Neural cell (in vitro differentiated cells): ENCODE data around the gene YPEL2. TPM values are rescaled to one million over a fixed set of nuclear protein-coding genes. Genes with fewer than 3 reads are reported as not detected.

ENCODE experiments used
- H2AFZ ChIP-seq: fragments of 200-600, 300-800 bp; sonication (generic), shearing (Covaris generic); 2 replicates; pipeline ENCODE4 v1.6.0; 2014; ENCODE audit warnings: low read depth, mild to moderate bottlenecking, antibody characterized with exemption, low read length, moderate library complexity
- H3F3A ChIP-seq: fragments of 200-600 bp; shearing (Covaris generic); 2 replicates; pipeline ENCODE4 v1.6.1; 2016; ENCODE audit warnings: mild to moderate bottlenecking, moderate library complexity, mixed read lengths, antibody characterized with exemption, low read length; ENCODE audit not compliant: insufficient read depth, poor library complexity, severe bottlenecking
- H3K27ac ChIP-seq: fragments of 200-600, 300-800 bp; sonication (generic), shearing (Covaris generic); 2 replicates; pipeline ENCODE4 v1.5.1; 2014; ENCODE audit warnings: mild to moderate bottlenecking, low read length, moderate library complexity
- H3K27me3 ChIP-seq: fragments of 300-800, 200-600 bp; sonication (generic), shearing (Covaris generic); 2 replicates; pipeline ENCODE4 v1.6.0; 2014; ENCODE audit warnings: mild to moderate bottlenecking, low read depth, low read length, moderate library complexity; ENCODE audit not compliant: insufficient read depth
- H3K36me3 ChIP-seq: fragments of 300-800, 200-600 bp; sonication (generic), shearing (Covaris generic); 2 replicates; pipeline ENCODE4 v1.5.1; 2014; ENCODE audit warnings: mild to moderate bottlenecking, antibody characterized with exemption, low read length, moderate library complexity; ENCODE audit not compliant: insufficient read depth
- H3K4me2 ChIP-seq: fragments of 300-800, 200-600 bp; sonication (generic), shearing (Covaris generic); 2 replicates; pipeline ENCODE4 v1.6.0; 2014; ENCODE audit warnings: mild to moderate bottlenecking, low read length
- H3K4me3 ChIP-seq: fragments of 300-800, 200-600 bp; sonication (generic), shearing (Covaris generic); 2 replicates; pipeline ENCODE4 v1.5.1; 2014; ENCODE audit warnings: mild to moderate bottlenecking, low read length, moderate library complexity
- H3K79me2 ChIP-seq: fragments of 200-600 bp; shearing (Covaris generic); replicated peaks from 2 replicates; pipeline ENCODE4 v1.6.0; 2014; ENCODE audit warnings: mild to moderate bottlenecking, low read length, moderate library complexity; ENCODE audit not compliant: insufficient read depth
- H3K9ac ChIP-seq: fragments of 300-800, 200-600 bp; sonication (generic), shearing (Covaris generic); 2 replicates; pipeline ENCODE4 v1.6.1; 2016; ENCODE audit warnings: mild to moderate bottlenecking, low read length, mixed read lengths
- H3K9me2 ChIP-seq: fragments of 200-600 bp; shearing (Covaris generic); 2 replicates; pipeline ENCODE4 v1.6.1; 2016; ENCODE audit warnings: mild to moderate bottlenecking, low read length, mixed read lengths; ENCODE audit not compliant: insufficient read depth
- H3K9me3 ChIP-seq: fragments of 200-600, 300-800 bp; sonication (generic), shearing (Covaris generic); 2 replicates; pipeline ENCODE4 v1.6.1; 2016; ENCODE audit warnings: mild to moderate bottlenecking, mixed run types, low read length, moderate library complexity, mixed read lengths
- H4K20me1 ChIP-seq: fragments of 200-600 bp; shearing (Covaris generic); 2 replicates; pipeline ENCODE4 v1.6.1; 2016; ENCODE audit warnings: mild to moderate bottlenecking, mixed run types; ENCODE audit not compliant: insufficient read depth
- CTCF ChIP-seq: fragments of 450-650 bp; IDR thresholded peaks from 2 replicates; pipeline ENCODE4 v1.5.1; 2014; ENCODE audit warnings: antibody characterized with exemption, mild to moderate bottlenecking, moderate library complexity; ENCODE audit not compliant: poor library complexity, severe bottlenecking
- EP300 ChIP-seq: fragments of 450-650 bp; conservative IDR thresholded peaks from 2 replicates; pipeline ENCODE4 v1.6.1; 2014; ENCODE audit warnings: antibody characterized with exemption, mild to moderate bottlenecking, moderate library complexity; ENCODE audit not compliant: poor library complexity, severe bottlenecking
- EZH2 ChIP-seq: fragments of 200-600, 300-800 bp; shearing (Covaris generic), sonication (generic); IDR thresholded peaks from 2 replicates; pipeline ENCODE4 v1.6.1; 2014; ENCODE audit warnings: antibody characterized with exemption, low read length, borderline replicate concordance, mild to moderate bottlenecking; ENCODE audit not compliant: insufficient read depth, poor library complexity, severe bottlenecking
- MXI1 ChIP-seq: fragments of 450-650 bp; conservative IDR thresholded peaks from 2 replicates; pipeline ENCODE4 v1.6.1; 2014; ENCODE audit warnings: antibody characterized with exemption, mild to moderate bottlenecking; ENCODE audit not compliant: poor library complexity, severe bottlenecking
- POLR2AphosphoS5 ChIP-seq: IDR thresholded peaks from 2 replicates; pipeline ENCODE4 v1.6.1; 2012
- RAD21 ChIP-seq: fragments of 450-650 bp; conservative IDR thresholded peaks from 2 replicates; pipeline ENCODE4 v1.6.1; 2014; ENCODE audit warnings: antibody characterized with exemption, mild to moderate bottlenecking, moderate library complexity
- REST ChIP-seq: IDR thresholded peaks from 2 replicates; pipeline ENCODE4 v1.6.1; 2012; ENCODE audit warnings: borderline replicate concordance
- SMC3 ChIP-seq: fragments of 450-650 bp; conservative IDR thresholded peaks from 2 replicates; pipeline ENCODE4 v1.6.1; 2014; ENCODE audit warnings: antibody characterized with exemption, mild to moderate bottlenecking, moderate library complexity; ENCODE audit not compliant: poor library complexity
- TAF1 ChIP-seq: IDR thresholded peaks from 2 replicates; pipeline ENCODE4 v1.6.1; 2012; ENCODE audit warnings: low read depth
- polyA plus RNA-seq: library from polyadenylated mRNA; depleted of rRNA; stranded (reverse); fragments of >200 nt; gene quantifications from 2 replicates; pipeline ENCODE4 v1.2.3, GENCODE V29; 2014

The YPEL2 gene
- polyA plus RNA-seq, 1 donor from 2014 or later = 17.0 TPM

- no peak overlapping the region for H3K4me2 ChIP-seq
- no peaks in the 10 kb centered on the region for H3K9me3 ChIP-seq
- no peak overlapping the region for H2AFZ ChIP-seq
- no peaks in the 10 kb centered on the region for H3K79me2 ChIP-seq
- H3K36me3 ChIP-seq = no peaks in the 10 kb centered on the region
- H3K9ac ChIP-seq = no peak overlapping the region
- H3F3A ChIP-seq = no peaks in the 10 kb centered on the region
- no peaks in the 10 kb centered on the region for H4K20me1 ChIP-seq
- TF ChIP-seq EZH2 = no peak
- no peak overlapping the region for H3K4me3 ChIP-seq
- H3K9me2 ChIP-seq = no peaks in the 10 kb centered on the region
- no peak overlapping the region for H3K27ac ChIP-seq
- H3K27me3 ChIP-seq = no peaks in the 10 kb centered on the region
These were observed 92.4 kb downstream of the YPEL2 start for GRCh38 chr17:59423903-59424302.

- Histone ChIP-seq H3K4me3 (no peak overlapping the region), H3K27me3 (no peaks in the 10 kb centered on the region), H3K27ac (no peak overlapping the region), H2AFZ (no peak overlapping the region), H3K79me2 (no peaks in the 10 kb centered on the region), H3F3A (no peaks in the 10 kb centered on the region), H3K36me3 (no peaks in the 10 kb centered on the region), H3K9ac (no peak overlapping the region), H3K4me2 (no peak overlapping the region), H3K9me3 (no peaks in the 10 kb centered on the region), H3K9me2 (no peaks in the 10 kb centered on the region), H4K20me1 (no peaks in the 10 kb centered on the region)
- TF ChIP-seq POLR2AphosphoS5 (no peak), MXI1 (no peak), TAF1 (no peak), EZH2 (no peak), CTCF (no peak), REST (no peak), SMC3 (no peak), RAD21 (no peak), EP300 (no peak)
These were observed 92.9 kb downstream of the YPEL2 start for GRCh38 chr17:59424331-59424730.
